GM12801 (cell line): ENCODE results near the gene PPM1H.

Experiments
- CTCF ChIP-seq: IDR thresholded peaks from one replicate; pipeline ENCODE4 v1.5.1; 2011; ENCODE audit warnings: control low read depth; ENCODE audit not compliant: insufficient read length; ENCODE audit errors: extremely low read depth

Gene PPM1H

GRCh38 chr12:62673028-62673815, 261.7 kb downstream of the PPM1H start:
- no peak for TF ChIP-seq CTCF

GRCh38 chr12:62670986-62671720, 263.8 kb downstream of the PPM1H start:
- no peak for TF ChIP-seq CTCF

DNA sequence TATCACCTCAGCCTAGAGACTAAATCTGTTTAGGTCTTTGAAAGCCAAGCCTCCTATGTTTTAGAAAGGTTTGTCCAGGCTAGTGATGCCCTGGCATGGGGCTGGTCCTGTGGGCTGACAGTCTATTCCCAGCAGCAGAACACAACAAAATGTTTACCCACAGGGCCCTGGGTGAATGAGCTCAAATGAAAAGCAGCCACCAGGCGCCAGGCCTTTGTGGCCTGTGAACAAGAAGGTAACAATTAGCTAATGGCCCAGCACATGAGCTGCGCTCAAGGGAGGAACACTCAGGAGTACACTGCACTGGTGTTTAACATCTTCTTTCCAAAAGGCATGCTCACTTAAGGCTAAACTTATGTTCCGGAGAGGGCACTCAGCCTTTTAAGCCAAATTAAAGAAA, 266.2 kb downstream of the PPM1H start:
- no peak for TF ChIP-seq CTCF

DNA sequence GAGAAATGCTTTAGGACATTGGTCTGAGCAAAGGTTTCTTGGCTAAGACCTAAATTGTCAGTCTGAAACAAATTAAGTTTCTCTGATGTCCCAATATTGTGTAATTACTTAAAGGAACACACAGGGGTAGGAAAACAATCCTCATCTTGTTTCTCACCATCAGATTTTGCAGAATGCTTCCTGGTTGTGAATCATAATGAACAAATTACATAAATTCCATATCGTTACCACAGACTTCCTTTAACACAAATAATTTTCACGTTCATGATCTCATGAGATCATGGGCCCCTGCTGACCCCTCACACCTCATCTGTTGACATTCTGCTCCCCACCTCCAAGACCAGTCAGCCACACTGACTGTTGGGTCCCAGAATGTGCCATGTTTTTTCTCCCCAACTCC, 274.2 kb downstream of the PPM1H start:
- no peak for TF ChIP-seq CTCF

DNA sequence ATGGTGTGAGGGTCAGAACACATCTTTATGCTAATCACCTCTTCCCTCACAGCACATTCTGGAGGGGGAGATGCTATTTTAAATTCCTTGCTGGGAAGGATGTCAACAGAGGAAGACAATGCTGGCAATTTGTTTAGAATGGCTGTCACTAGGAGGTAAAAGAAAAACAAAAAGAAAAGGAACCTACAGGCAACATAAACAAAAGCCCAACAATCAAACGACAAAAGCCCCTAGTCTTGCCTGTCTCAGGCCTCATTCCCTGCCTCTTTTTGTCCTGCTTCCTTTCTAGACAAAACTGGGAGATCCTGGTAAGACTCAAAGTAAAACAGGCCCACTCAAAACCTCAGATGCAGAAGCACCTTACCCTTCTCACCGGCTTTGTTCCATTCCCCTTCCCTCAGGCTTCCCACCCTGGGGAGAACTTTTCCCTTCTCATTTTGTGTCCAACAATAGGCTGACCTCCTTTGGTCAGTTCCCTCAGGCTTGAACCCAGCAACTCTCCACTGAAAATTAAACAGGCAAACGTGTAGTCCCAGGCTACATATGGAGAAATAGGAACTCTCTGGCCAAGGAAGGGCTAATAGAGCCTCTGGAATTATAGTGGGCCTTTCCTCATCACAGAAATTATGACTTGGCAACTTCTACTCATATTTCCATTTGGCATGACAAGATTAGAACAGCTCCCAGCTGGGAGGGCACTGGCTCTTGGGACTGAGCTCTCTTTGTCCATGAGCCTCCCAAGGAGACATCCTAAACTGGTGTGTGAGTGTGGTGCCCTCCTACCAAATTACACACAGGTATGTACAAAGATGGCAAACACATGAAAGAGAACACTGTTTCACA, 275.3 kb downstream of the PPM1H start:
- TF ChIP-seq CTCF: no peak

DNA sequence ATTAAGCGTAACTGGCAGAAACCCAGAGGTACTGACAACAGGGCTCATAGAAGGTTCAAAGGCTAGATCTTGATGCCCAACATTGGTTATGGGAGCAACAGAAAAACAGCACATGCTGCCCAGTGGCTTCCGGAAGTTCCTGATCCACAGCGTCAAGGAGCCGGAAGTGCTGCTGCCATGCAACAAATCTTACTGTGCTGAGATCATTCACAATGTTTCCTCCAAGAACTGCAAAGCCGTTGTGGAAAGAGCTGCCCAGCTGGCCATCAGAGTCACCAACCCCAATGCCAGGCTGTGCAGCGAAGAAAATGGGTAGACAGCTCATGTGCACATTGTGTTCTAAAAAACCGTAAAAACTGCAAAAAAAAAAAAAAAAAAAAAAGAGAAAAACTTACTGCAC, 276.0 kb downstream of the PPM1H start:
- TF ChIP-seq CTCF: no peak

GRCh38 chr12:62657363-62657632, 277.7 kb downstream of the PPM1H start:
- no peak for TF ChIP-seq CTCF
